Uterus (tissue), 4 donors: Measurements from ENCODE around the gene FAM168A. TPM values are rescaled to one million over a fixed set of nuclear protein-coding genes. Genes with fewer than 3 reads are reported as not detected.

ENCODE experiments used
- DNase-seq, 2 donors: peaks; one replicate each; pipeline ENCODE4 v3.0.0-alpha.2; 2019 to 2020
- H3K27ac ChIP-seq, 2 donors: fragments of 200-600 bp; sonication (generic); 1 replicate in 1 of 2; 2 replicates in 1 of 2; pipeline ENCODE4 v1.5.1; 2016 to 2018
- H3K27me3 ChIP-seq, 2 donors: fragments of 200-600 bp; sonication (generic); one replicate each; pipeline ENCODE4 v1.5.1; 2018 to 2019; ENCODE audit warnings: control low read depth in 1 of 2
- H3K36me3 ChIP-seq, 2 donors: fragments of 200-600 bp; sonication (generic); one replicate each; pipeline ENCODE4 v1.5.1; 2019; ENCODE audit warnings: control low read depth in 1 of 2
- H3K4me1 ChIP-seq, 2 donors: fragments of 200-600 bp; sonication (generic); one replicate each; pipeline ENCODE4 v1.5.1; 2018 to 2019; ENCODE audit warnings: control low read depth in 1 of 2
- H3K4me3 ChIP-seq, 2 donors: fragments of 200-600 bp; sonication (generic); 1 replicate in 1 of 2; 2 replicates in 1 of 2; pipeline ENCODE4 v1.5.1; 2018 to 2019; ENCODE audit warnings: mild to moderate bottlenecking in 1 of 2
- H3K9me3 ChIP-seq, 2 donors: fragments of 200-600 bp; sonication (generic); one replicate each; pipeline ENCODE4 v1.5.1; 2019; ENCODE audit warnings: control low read depth in 1 of 2
- POLR2A ChIP-seq, 2 donors: fragments of 450-650 bp; IDR thresholded peaks; one replicate each; pipeline ENCODE4 v1.6.1; 2016; ENCODE audit warnings: antibody characterized with exemption in 2 of 2, mild to moderate bottlenecking in 1 of 2, moderate library complexity in 1 of 2
- intact Hi-C: fragments of 100-400 bp; cut with DNase I; formaldehyde crosslinking; loops from one replicate; pipeline ENCODE4 v1.15.1; 2023; ENCODE audit warnings: low total_unique reads
- total RNA-seq, 4 donors: library from RNA; depleted of rRNA in 3 of 4; stranded (reverse); fragments of >200 nt in 3 of 4; gene quantifications; one replicate each; pipeline versions ENCODE4 v1.1.0 to v1.2.4, GENCODE V29; 2014 to 2023
- TF ChIP-seq, protein P1 (sequence below), 4 experiments: fragments of 200-600 bp in 2 of 4; fragments of 450-650 bp in 2 of 4; sonication (generic) in 2 of 4; IDR thresholded peaks; one replicate each; pipeline ENCODE4 v1.5.1; 2016 to 2019; ENCODE audit warnings: antibody characterized with exemption in 4 of 4, mild to moderate bottlenecking in 2 of 4, moderate library complexity in 1 of 4
- donor health status: DM: yes; HTN: yes; CAD: no.

FAM168A gene
- total RNA-seq, 4 donors from 2014 or later = 7.9 to 50.3 (median 25.8) TPM

DNA sequence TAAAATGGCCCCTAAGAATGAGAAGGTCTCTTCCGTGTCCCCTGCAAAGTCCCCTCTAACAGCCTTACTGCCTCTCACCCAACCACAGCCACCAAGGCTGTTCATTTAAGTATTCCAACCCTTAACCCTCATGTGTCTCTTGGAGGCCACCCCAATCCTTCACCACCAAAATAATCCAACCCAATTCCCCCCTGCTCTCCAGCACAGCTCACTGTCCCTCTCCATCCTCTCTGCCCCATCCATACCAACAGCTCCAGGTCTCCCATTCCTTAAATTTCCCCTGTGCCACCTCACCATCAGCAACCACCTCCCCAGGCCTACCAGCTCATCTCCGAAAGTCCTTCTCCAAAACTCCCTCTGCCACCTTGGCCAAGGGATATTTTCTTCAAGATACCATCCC lies 1.4 kb downstream of the FAM168A start:
- TF ChIP-seq POLR2A (IDR thresholded peaks at IDR 0.05) = no peak
- TF ChIP-seq, protein P1, sequence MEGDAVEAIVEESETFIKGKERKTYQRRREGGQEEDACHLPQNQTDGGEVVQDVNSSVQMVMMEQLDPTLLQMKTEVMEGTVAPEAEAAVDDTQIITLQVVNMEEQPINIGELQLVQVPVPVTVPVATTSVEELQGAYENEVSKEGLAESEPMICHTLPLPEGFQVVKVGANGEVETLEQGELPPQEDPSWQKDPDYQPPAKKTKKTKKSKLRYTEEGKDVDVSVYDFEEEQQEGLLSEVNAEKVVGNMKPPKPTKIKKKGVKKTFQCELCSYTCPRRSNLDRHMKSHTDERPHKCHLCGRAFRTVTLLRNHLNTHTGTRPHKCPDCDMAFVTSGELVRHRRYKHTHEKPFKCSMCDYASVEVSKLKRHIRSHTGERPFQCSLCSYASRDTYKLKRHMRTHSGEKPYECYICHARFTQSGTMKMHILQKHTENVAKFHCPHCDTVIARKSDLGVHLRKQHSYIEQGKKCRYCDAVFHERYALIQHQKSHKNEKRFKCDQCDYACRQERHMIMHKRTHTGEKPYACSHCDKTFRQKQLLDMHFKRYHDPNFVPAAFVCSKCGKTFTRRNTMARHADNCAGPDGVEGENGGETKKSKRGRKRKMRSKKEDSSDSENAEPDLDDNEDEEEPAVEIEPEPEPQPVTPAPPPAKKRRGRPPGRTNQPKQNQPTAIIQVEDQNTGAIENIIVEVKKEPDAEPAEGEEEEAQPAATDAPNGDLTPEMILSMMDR (IDR thresholded peaks at IDR 0.05) = no peak
- Histone ChIP-seq H3K36me3 (no peaks in the 10 kb centered on the region), H3K4me3 (peak overlapping the region in 1 of 2 donors; percentile 97), H3K27me3 (no peaks in the 10 kb centered on the region), H3K27ac (no peak overlapping the region), H3K4me1 (peaks cover 6% of the 10 kb centered on the region in 2 donors), H3K9me3 (no peaks in the 10 kb centered on the region)
- no peak for DNase-seq
- intact Hi-C loops = no loop called here

DNA sequence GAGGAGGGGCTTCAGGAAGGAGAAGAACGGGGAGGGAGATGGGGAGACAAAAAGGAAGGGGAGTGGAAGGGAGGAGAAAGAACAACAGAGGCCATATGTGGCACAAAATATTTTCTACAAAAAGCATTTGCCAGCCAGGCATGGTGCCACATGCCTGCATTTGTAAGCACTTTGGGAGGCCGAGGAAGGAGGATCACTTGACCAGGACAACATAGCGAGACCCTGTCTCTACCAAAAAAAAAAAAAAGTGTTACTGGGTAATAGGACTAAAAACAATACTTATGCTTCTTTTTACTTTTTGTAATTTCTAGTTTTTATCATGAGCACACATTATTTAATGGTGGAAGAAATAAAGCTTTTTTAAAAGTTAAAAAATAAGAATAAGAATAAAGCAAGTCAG lies 5.3 kb downstream of the FAM168A start:
- TF ChIP-seq, protein P1 (IDR thresholded peaks at IDR 0.05) = no peak
- no peak for TF ChIP-seq POLR2A (IDR thresholded peaks at IDR 0.05)
- Histone ChIP-seq H3K27me3 (no peaks in the 10 kb centered on the region), H3K36me3 (no peaks in the 10 kb centered on the region), H3K9me3 (no peaks in the 10 kb centered on the region), H3K27ac (no peak overlapping the region), H3K4me3 (no peak overlapping the region), H3K4me1 (peaks cover 0 to 6% of the 10 kb centered on the region in 2 donors)
- intact Hi-C loops = no loop called here
- DNase-seq = no peak

DNA sequence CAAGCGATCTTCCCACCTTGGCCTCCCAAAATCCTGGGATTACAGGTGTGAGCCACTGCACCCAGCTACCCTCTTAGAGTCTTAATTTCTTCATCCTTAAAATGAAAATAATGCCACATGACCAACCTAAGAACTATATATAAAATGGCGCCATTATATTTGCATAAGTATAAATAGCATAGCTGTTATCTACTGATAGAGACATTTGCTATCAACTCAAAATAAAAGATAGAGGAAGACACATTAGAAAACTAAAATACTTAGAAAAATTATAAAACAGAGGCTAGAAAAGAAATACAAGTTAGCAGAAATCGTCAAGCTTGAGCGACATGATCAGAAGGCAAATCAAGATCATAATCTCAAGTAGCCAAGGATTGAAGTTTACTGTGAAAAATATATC lies 6.2 kb downstream of the FAM168A start:
- no peak for DNase-seq
- no peak for TF ChIP-seq POLR2A (IDR thresholded peaks at IDR 0.05)
- TF ChIP-seq, protein P1 (IDR thresholded peaks at IDR 0.05) = no peak
- peaks cover 0 to 2% of the 10 kb centered on the region in 2 donors for H3K4me1 ChIP-seq
- H3K9me3 ChIP-seq = no peaks in the 10 kb centered on the region
- H3K27ac ChIP-seq = no peak overlapping the region
- intact Hi-C loops = no loop called here
- H3K4me3 ChIP-seq = no peak overlapping the region
- no peaks in the 10 kb centered on the region for H3K27me3 ChIP-seq
- H3K36me3 ChIP-seq = no peaks in the 10 kb centered on the region

GRCh38 chr11:73590991-73591390 lies 6.9 kb downstream of the FAM168A start:
- intact Hi-C loops = no loop called here
- H3K27ac ChIP-seq = no peak overlapping the region
- H3K4me1 ChIP-seq = no peaks in the 10 kb centered on the region
- DNase-seq = no peak
- no peak for TF ChIP-seq POLR2A (IDR thresholded peaks at IDR 0.05)
- TF ChIP-seq, protein P1 (IDR thresholded peaks at IDR 0.05) = no peak
- H3K36me3 ChIP-seq = no peaks in the 10 kb centered on the region
- H3K27me3 ChIP-seq = no peaks in the 10 kb centered on the region
- H3K9me3 ChIP-seq = no peaks in the 10 kb centered on the region
- no peak overlapping the region for H3K4me3 ChIP-seq

DNA sequence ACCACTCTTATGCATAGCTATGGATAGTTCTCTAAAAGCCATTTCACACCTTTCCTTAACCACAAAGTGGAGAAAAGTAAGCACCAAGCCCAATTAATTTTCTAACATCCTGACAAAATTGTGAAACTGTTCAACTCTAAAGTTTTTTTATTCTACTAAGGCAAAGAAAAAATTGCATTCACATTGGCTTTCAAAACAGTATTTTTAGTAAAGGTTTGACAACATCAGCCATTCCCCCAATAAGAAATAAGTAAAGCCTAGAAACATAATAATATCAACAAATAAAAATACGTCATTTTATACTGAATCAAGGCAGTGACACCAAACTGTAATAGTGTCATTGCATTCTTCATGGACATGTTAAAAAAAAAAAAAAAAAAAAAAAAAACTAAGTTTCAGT lies 11.1 kb downstream of the FAM168A start:
- intact Hi-C loops = no loop called here
- Histone ChIP-seq H3K27ac (no peak overlapping the region), H3K27me3 (no peaks in the 10 kb centered on the region), H3K4me3 (no peak overlapping the region), H3K4me1 (no peaks in the 10 kb centered on the region), H3K9me3 (no peaks in the 10 kb centered on the region), H3K36me3 (no peaks in the 10 kb centered on the region)
- no peak for DNase-seq
- TF ChIP-seq POLR2A (IDR thresholded peaks at IDR 0.05) = no peak
- TF ChIP-seq, protein P1 (IDR thresholded peaks at IDR 0.05) = no peak
